Keratinocyte (primary cell): ENCODE results near the gene PRR5. TPM values are rescaled to one million over a fixed set of nuclear protein-coding genes. Genes with fewer than 3 reads are reported as not detected.

Experiments used
- DNase-seq: peaks from one replicate; pipeline ENCODE4 v3.0.0-alpha.2; 2011; ENCODE audit warnings: low read depth, missing footprints, low spot score
- FAIRE-seq: peaks from 2 replicates; lab custom pipeline; 2011; peaks lifted over from hg19 to GRCh38; lab: Jason Lieb, UNC
- H2AFZ ChIP-seq: 2 replicates; pipeline ENCODE4 v1.6.0; 2012; ENCODE audit warnings: low read length, control low read depth, inconsistent platforms; ENCODE audit not compliant: control insufficient read depth
- H3K27ac ChIP-seq: 2 replicates; pipeline ENCODE4 v1.5.1; 2011; ENCODE audit warnings: low read length; ENCODE audit not compliant: control insufficient read depth, insufficient read depth
- H3K27me3 ChIP-seq: 3 replicates; pipeline ENCODE4 v1.6.0; 2011; ENCODE audit warnings: low read length; ENCODE audit not compliant: control insufficient read depth, insufficient read depth; ENCODE audit errors: extremely low read depth
- H3K36me3 ChIP-seq, 2 experiments: 2 replicates in 1 of 2; 3 replicates in 1 of 2; pipeline ENCODE4 v1.5.1; 2011; ENCODE audit warnings: low read length in 2 of 2, mild to moderate bottlenecking in 1 of 2; ENCODE audit not compliant: control insufficient read depth in 2 of 2, insufficient read depth in 2 of 2; ENCODE audit errors: extremely low read depth in 1 of 2
- H3K4me1 ChIP-seq: 3 replicates; pipeline ENCODE4 v1.5.1; 2011; ENCODE audit warnings: low read length; ENCODE audit not compliant: control insufficient read depth, insufficient read depth; ENCODE audit errors: extremely low read depth
- H3K4me2 ChIP-seq: 3 replicates; pipeline ENCODE4 v1.6.0; 2011; ENCODE audit warnings: low read depth, low read length; ENCODE audit not compliant: control insufficient read depth, insufficient read depth; ENCODE audit errors: extremely low read depth
- H3K4me3 ChIP-seq, 3 experiments: fragments of 200-600 bp in 1 of 3; sonication (generic) in 1 of 3; 2 replicates in 2 of 3; 3 replicates in 1 of 3; pipeline ENCODE4 v1.5.1; 2011 to 2016; ENCODE audit warnings: low read length in 3 of 3, mild to moderate bottlenecking in 3 of 3, control low read depth in 2 of 3, inconsistent platforms in 1 of 3, low read depth in 1 of 3, mixed read lengths in 1 of 3, mixed run types in 1 of 3, moderate library complexity in 1 of 3; ENCODE audit not compliant: control insufficient read depth in 2 of 3, insufficient read depth in 2 of 3; ENCODE audit errors: extremely low read depth in 1 of 3
- H3K79me2 ChIP-seq: 2 replicates; pipeline ENCODE4 v1.6.0; 2012; ENCODE audit warnings: low read length; ENCODE audit not compliant: control insufficient read depth, insufficient read depth
- H3K9ac ChIP-seq: 3 replicates; pipeline ENCODE4 v1.6.0; 2011; ENCODE audit warnings: low read length; ENCODE audit not compliant: control insufficient read depth, insufficient read depth; ENCODE audit errors: extremely low read depth
- H3K9me1 ChIP-seq: 3 replicates; pipeline ENCODE4 v1.6.0; 2011; ENCODE audit warnings: low read length; ENCODE audit not compliant: control insufficient read depth, insufficient read depth; ENCODE audit errors: extremely low read depth
- H3K9me3 ChIP-seq: 2 replicates; pipeline ENCODE4 v1.5.1; 2012; ENCODE audit warnings: low read depth, low read length; ENCODE audit not compliant: control insufficient read depth
- H4K20me1 ChIP-seq: 3 replicates; pipeline ENCODE4 v1.6.0; 2011; ENCODE audit warnings: low read length; ENCODE audit not compliant: control insufficient read depth, insufficient read depth; ENCODE audit errors: extremely low read depth
- EZH2 ChIP-seq: IDR thresholded peaks from one replicate; pipeline ENCODE4 v1.6.1; 2012; ENCODE audit warnings: inconsistent platforms, mild to moderate bottlenecking, low read length, moderate library complexity
- dilution Hi-C: fragments of 300-500 bp; cut with MboI; formaldehyde crosslinking; loops from one replicate; pipeline ENCODE4 v1.7.0; 2020; ENCODE audit warnings: low sequenced_read_pairs; ENCODE audit not compliant: extremely low pct_ligation_motif_present
- polyA plus RNA-seq, 5 experiments: library from polyadenylated mRNA; depleted of rRNA in 3 of 5; stranded (reverse) in 3 of 5; stranded (forward) in 1 of 5; unstranded in 1 of 5; fragments of >200 nt; gene quantifications; 1 replicate in 1 of 5; 2 replicates in 3 of 5; 3 replicates in 1 of 5; pipeline versions ENCODE4 v1.2.1 to v1.2.3, GENCODE V29; 2011 to 2012; ENCODE audit warnings: missing spikeins in 2 of 5, low read depth in 1 of 5, low replicate concordance in 1 of 5
- TF ChIP-seq, protein P1 (sequence below), 3 experiments: IDR thresholded peaks in 1 of 3; conservative IDR thresholded peaks in 1 of 3; optimal IDR thresholded peaks in 1 of 3; 2 replicates in 2 of 3; 3 replicates in 1 of 3; pipeline versions ENCODE3 to v1.5.1; 2011; ENCODE audit warnings: low read length in 3 of 3, mild to moderate bottlenecking in 3 of 3, moderate library complexity in 2 of 3, control low read depth in 1 of 3, inconsistent platforms in 1 of 3; ENCODE audit not compliant: insufficient read depth in 2 of 3; ENCODE audit errors: extremely low read depth in 1 of 3

The PRR5 gene
- polyA plus RNA-seq, 1 donor (not counting 4 experiments of a cell fraction or from before 2014, with no cell fraction given): 9.1 TPM

DNA sequence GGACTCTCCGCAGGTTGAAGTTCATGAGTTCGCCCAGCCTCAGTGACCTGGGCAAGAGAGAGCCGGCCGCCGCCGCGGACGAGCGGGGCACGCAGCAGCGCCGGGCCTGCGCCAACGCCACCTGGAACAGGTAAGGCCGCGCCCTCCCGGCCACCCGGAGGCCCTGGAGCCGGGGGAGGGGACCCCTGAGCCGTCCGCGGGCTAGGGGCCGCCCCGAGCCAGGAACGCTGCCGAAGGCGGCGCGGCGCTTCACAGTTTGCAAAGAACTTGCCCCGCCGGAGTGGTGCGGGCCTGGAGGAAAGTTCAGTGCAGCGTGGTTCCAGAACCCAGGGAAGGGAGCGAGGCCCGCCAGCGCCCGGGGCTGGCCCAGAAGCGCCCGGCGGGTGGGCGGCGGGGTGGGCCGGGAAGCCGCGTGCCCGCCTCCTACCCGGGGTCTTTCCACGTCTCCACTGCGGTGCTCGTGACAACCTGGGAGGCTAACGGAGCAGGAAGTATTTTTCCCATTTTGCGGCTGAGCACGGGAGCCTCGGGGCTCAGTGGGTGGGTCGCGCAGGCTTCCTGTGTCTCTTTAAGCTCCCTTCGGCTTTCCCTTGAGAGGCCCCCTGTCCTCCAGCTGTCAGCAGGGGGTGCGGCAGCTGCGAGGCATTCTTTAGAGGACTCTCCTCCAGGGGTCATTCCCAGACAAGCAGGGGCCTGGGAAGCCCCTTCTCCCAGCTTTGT lies 635 bp downstream of the PRR5 start:
- Histone ChIP-seq H3K9me1 (no peaks in the 10 kb centered on the region), H3K4me1 (peaks cover 9% of the 10 kb centered on the region)

GRCh38 chr22:44703255-44703870 lies 1.4 kb downstream of the PRR5 start:
- Histone ChIP-seq H3K9ac (peak overlapping the region; percentile 78), H2AFZ (no peak overlapping the region), H4K20me1 (peaks cover 6% of the 10 kb centered on the region), H3K27ac (no peak overlapping the region), H3K9me3 (no peaks in the 10 kb centered on the region), H3K4me3 (peak overlapping the region; percentile 69 to 87 (median 76)), H3K36me3 (no peaks in the 10 kb centered on the region), H3K4me1 (peaks cover 16% of the 10 kb centered on the region), H3K27me3 (no peaks in the 10 kb centered on the region), H3K4me2 (peak overlapping the region; percentile 93), H3K79me2 (peaks cover 29% of the 10 kb centered on the region), H3K9me1 (no peaks in the 10 kb centered on the region)
- TF ChIP-seq EZH2: no peak
- TF ChIP-seq, protein P1, sequence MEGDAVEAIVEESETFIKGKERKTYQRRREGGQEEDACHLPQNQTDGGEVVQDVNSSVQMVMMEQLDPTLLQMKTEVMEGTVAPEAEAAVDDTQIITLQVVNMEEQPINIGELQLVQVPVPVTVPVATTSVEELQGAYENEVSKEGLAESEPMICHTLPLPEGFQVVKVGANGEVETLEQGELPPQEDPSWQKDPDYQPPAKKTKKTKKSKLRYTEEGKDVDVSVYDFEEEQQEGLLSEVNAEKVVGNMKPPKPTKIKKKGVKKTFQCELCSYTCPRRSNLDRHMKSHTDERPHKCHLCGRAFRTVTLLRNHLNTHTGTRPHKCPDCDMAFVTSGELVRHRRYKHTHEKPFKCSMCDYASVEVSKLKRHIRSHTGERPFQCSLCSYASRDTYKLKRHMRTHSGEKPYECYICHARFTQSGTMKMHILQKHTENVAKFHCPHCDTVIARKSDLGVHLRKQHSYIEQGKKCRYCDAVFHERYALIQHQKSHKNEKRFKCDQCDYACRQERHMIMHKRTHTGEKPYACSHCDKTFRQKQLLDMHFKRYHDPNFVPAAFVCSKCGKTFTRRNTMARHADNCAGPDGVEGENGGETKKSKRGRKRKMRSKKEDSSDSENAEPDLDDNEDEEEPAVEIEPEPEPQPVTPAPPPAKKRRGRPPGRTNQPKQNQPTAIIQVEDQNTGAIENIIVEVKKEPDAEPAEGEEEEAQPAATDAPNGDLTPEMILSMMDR (optimal IDR thresholded peaks at IDR 0.05 in 1 of 3, IDR thresholded peaks at IDR 0.05 in 1 of 3, conservative IDR thresholded peaks at IDR 0.05 in 1 of 3; ENCODE audit: extremely low read depth in 1 of 3, insufficient read depth in 2 of 3, low read length in 3 of 3): no peak
- no peak for DNase-seq
- dilution Hi-C loops: no loop called here
- FAIRE-seq: no peak

More for the DNA sequence above, 635 bp downstream of the PRR5 start:
- peak overlapping the region; percentile 33 for H2AFZ ChIP-seq
- peaks cover 25% of the 10 kb centered on the region for H3K79me2 ChIP-seq
- FAIRE-seq (no peak), DNase-seq (no peak)
- H3K27me3 ChIP-seq: no peaks in the 10 kb centered on the region
- H3K36me3 ChIP-seq: no peaks in the 10 kb centered on the region
- H3K9me3 ChIP-seq: no peaks in the 10 kb centered on the region
- peaks cover 6% of the 10 kb centered on the region for H4K20me1 ChIP-seq
- peak overlapping the region; percentile 78 for H3K9ac ChIP-seq
- H3K27ac ChIP-seq: peak overlapping the region; percentile 43
- H3K4me2 ChIP-seq: peak overlapping the region; percentile 93
- no peak for TF ChIP-seq EZH2
- TF ChIP-seq, protein P1 (optimal IDR thresholded peaks at IDR 0.05 in 1 of 3, IDR thresholded peaks at IDR 0.05 in 1 of 3, conservative IDR thresholded peaks at IDR 0.05 in 1 of 3; ENCODE audit: extremely low read depth in 1 of 3, insufficient read depth in 2 of 3, low read length in 3 of 3): no peak
- peak overlapping the region; percentile 69 to 87 (median 76) for H3K4me3 ChIP-seq
- dilution Hi-C loops: no loop called here
